ENCODE results near the gene LACRT.
"Not testable (repeated sequence)": the region's sequence is repeated elsewhere in the genome, so short reads cannot be mapped to it uniquely, and the experiment has no call there.

The LACRT gene, protein sequence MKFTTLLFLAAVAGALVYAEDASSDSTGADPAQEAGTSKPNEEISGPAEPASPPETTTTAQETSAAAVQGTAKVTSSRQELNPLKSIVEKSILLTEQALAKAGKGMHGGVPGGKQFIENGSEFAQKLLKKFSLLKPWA

DNA sequence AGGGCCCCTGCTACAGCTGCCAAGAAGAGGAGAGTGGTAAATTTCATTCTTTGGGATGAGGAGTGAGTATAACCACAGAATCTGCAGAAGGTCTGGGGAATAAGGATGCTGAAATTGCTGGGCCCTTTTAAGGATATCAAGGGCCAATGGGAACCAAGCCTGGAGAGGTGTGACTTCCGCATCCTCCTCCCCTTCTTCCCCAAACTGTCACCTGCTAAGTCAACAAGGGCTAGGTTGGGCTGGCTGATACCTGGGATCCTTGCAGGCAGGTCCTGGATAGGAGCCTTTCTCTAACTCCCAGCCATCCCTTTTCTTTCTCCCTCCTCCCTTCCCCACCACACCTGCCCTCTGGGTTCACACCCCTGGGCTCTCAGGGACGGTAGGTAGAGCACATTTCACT is at the start of gene LACRT:
Gene LACRT (minus strand): TSS at position 101 of the 400 bp plus-strand sequence. CDS start 54 bp downstream, at position 47.
- no peak for DNase-seq (ENCODE audit: low read depth)

DNA sequence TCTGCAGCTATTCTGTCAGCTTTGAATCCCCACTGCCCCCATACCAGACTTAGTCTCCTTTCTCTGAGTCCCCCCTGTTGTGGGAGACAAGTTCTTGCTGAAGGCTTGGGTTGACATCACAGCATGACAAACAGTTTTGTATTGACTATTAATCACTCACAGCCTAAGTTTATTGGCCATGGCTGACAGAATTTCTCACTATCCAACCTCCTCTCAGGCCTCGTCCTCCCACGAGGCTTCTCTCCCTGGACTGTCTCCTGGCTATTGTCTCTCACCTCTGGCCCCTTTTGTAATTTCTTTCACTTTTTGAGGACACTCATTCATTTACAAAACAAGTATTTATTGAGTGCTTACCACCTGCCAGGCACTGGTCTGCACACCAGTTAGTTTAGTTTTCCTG is 48.7 kb upstream of the LACRT start:
- DNase-seq (ENCODE audit: low read depth): no peak

DNA sequence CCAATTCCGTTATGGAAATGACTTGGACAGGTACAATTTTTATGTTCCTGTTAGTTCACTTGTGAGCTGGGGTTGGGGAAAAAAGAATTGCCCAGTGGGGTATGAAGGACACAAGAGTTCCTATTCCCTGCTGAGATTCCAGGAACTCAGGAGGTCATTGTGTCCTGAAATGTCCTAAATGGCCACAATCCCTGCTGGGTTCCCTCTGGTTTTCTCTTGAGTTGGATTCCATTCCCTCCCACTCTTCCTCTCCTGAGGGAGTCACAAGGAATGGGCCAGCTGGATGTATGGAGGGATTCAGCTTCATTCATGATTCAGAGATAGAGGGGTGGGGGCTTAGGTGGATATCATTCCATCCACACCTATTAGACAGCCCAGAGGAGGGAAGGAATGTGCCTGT is 48.0 kb upstream of the LACRT start:
- no peak for DNase-seq (ENCODE audit: low read depth)

DNA sequence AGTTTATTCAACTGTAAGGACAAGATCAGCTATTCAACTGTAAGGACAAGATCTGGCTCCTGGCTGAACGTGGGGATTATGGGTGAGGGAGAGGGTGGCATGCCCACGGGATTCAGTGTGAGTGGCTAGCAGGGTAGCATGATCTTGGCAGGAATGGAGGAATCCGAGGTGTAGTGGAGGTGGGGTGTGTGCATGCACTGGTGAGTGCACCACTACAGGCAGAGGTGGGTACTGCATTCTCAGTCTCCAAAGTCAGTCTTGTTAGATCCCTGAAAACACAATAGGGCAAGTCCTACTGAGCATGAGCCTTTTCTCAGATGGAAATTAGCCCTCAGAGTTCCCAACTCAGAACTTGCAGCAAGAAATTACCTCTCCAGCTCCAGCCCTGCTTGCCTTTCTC is 45.7 kb upstream of the LACRT start:
- peak; percentile 36 for DNase-seq (ENCODE audit: low read depth)

DNA sequence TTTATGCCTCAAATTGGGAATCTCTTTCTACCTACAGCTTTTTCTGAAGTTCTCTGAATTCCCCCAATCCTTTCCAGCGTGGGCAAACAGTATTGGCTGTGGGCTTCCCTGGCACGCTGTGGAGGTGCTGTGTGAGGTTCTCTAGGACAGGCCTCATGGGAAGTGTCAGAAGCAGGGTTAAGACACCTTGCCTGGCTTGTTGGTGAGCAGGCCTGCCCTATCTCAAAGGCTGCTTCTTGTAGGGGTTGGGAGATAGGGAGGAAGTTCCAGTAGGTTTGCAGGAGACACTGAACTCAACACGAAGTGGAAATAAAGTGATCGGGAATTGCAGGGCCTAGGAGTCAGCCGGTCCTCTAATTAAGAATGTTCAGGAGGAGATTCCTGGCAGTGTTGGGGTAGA is 43.4 kb upstream of the LACRT start:
- no peak for DNase-seq (ENCODE audit: low read depth)

DNA sequence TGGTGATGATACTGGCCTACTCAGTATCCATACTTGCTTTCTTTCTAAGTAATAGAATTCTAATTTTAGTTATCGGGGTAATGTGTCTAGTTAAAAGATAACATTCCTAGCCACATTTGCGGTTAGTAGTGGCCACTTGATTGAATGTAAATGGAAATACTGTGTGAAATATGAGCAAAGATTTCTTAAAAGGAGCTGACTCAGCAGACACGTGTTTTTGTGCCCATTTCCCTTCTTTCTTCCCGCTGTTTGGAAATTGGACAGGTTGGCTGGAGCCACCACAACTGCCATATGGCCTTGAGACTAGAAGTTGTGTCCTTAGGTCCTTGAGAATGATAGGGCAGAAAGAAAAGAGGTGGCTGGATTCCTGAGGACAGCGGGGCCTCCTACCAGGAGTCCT is 33.2 kb upstream of the LACRT start:
- DNase-seq (ENCODE audit: low read depth): no peak

DNA sequence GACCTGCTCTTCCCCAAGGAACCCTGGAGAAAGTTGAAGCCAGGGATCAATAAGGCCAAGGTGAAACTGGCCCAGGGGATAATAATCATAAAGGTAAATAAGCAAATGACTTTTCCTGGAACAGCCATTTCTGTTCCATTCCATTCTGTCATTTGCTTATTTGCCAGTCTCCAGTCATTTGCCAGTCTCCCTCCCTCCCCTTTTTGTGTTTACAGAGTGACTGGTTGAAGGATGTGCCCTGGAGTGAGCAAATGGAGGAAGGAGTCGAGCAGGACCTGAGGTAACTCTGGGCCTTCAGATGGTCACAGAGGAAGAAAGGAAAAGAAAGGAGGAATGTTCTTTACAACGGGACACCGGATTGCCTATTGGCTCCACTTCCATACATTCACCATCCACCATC is 31.3 kb upstream of the LACRT start:
- no peak for DNase-seq (ENCODE audit: low read depth)

DNA sequence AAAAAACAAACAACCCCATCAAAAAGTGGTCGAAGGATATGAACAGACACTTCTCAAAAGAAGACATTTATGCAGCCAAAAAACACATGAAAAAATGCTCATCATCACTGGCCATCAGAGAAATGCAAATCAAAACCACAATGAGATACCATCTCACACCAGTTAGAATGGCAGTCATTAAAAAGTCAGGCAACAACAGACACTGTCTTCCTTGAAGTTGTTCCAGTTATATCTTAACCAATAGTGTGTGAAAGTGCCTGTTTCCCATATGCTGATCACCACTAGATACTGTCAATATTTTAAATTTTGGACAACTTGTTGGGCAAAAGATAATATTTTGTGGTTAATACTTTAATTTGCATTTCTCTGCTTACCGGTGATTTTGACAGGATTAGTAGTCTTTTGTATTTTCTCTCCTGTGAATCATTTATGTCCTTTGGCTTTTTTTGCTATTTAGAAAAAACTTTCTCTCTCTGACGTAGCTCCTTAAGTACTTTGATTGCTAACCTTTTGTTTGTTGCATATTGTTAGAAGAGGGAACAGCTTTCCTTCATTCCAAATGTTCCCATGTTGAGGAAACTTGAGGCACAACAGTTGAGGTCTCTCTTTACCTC is 30.4 kb upstream of the LACRT start:
- DNase-seq (ENCODE audit: low read depth): not testable (repeated sequence)

DNA sequence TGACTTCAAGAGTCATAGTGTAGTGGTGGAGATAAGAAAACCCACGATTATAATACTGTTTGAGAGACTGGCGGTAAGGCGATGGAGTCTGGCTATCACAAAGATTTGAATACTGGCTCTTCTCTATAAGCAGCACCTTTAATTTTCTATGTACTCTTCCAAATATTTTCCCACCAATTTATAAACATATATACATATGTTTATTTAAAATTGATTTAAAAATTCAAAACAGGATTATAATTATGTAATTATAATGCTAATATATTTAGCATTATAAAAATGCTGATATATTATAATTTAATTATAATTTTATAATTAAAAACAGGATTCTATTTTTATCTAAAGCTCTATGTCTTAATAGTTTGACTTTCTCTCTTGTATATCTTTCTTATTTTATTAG is 28.9 kb upstream of the LACRT start:
- DNase-seq (ENCODE audit: low read depth): no peak

DNA sequence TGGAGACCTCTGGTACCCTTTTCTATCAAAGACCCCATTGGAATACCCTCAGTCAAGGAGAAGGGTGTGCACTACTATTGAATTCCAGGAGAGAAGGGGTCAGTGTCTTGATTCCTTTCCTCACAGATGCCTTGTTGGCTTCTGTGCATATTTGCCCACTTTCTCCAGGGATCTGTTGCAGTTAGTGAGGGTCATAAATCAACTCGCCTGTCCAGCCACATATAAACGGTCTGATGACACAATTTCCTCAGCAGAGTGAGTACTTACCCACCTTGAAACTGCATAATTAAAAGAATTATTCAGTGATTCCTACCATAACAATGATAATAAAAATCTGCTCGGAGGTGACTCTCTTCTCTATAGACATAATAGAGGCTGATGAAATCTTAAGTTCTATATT is 27.3 kb upstream of the LACRT start:
- no peak for DNase-seq (ENCODE audit: low read depth)

DNA sequence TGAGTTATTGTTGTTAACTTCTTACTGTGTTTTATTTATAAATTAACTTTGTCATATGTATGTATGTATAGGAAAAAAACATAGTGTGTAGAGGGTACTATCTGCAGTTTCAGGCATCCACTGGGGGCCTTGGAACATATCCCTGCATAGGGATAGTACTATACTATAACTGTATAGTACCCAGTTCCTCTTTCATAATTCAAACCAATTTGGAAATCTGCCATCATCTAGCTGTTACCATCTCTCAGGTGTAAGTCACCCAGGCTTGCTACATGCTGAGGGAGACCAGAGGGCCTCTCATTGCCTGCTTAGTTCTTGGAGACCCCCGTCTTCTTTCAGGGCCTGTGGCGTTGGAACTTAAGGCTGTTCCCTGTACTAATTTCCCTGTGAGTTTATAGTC is 26.4 kb upstream of the LACRT start:
- DNase-seq (ENCODE audit: low read depth): no peak

DNA sequence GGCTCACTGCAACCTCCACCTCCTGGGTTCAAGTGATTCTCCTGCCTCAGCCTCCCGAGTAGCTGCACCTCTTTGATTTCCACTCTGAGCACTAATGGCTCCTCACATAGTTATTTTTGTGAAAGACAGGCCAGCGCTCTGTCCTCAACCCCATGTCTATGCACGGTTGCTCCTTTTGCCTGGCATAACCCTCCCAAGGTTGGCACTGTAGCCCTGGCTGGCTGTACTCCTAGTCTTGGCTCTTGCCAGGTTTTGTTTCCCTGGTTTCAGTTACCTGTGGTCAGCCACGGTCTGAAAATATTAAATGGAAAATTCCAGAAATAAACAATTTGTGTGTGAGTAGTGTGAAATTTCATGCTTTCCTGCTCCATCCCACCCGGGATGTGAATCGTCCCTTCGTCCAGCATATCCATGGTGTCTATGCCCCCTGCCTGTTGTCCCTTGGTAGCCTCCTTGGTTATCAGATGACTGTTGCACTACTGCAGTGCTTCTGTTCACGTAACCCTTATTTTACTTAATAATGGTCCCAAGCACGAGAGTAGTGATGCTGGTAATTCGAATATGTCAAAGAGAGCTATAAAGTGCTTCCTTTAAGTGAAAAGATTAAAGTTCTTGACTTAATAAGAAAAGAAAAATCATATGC is 25.7 kb upstream of the LACRT start:
- no peak for DNase-seq (ENCODE audit: low read depth)

DNA sequence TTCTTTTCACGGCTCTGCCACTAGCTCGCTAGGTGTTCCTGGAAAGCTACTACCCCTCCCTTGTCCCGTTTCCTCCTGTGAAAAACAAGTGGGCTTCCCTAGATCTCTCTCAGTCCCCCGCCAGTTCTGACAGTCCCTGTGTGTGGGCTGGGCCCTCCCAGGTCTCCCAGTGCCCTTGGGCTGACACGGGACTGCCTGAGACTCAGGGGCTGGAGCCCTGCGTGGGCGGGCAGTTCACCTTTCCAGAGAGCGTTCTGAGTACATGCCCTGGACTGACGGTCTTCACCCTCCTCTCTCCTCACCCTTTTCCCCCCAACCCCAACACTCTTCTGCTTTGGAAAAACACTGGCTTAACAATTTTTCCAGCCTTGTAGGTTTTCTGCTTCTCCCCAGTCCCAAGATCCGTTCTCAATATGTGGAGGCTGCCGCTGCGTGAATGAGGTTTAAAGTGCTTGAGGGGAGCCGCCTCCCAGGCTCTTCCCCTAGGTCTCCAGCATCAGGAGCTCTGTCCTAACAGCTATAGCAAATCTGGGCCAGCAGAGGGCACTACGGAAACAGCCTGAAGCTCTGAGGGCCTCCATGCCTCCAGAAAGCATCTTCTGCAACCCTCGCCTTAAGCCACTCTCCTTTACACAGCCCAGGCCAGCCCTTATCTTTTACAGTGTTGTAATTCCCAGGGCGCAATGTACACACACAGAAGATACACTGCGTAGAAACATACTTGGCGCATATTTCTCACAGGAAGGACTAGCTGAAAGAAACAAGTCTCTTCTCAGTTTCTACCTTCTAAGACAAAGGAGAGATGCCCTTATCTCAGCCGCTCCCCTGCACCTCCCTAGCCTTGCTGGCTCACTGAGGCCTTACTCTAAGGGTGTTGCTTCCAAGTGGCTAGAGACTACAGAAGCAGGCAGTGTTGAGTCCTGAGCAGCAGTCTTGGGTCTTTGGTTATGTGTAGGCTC is 23.9 kb upstream of the LACRT start:
- DNase-seq (ENCODE audit: low read depth): peak; percentile 46

DNA sequence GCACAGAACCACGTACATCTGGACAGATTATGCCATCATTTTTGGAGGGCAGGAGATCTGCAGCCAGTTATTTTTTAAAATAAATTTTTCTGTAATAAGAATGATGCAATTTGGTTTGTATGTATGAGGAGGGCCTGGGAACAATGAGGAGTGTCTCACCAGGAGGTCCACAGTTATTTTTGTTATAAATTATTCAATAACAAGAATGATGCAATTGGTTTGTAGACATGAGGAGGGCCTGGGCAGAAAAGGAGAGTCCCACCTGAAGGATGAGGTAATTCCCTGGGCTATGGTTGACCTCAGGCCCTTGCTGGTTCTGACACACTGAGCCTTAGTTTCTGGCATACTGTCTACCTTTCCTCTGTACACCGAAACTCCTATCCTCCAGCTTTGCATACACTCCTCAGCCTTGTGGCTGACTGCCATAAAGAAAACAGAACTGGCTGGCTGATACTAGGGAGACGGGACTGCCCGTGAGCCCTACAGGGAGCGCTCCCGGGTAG is 22.5 kb upstream of the LACRT start:
- DNase-seq (ENCODE audit: low read depth): no peak

DNA sequence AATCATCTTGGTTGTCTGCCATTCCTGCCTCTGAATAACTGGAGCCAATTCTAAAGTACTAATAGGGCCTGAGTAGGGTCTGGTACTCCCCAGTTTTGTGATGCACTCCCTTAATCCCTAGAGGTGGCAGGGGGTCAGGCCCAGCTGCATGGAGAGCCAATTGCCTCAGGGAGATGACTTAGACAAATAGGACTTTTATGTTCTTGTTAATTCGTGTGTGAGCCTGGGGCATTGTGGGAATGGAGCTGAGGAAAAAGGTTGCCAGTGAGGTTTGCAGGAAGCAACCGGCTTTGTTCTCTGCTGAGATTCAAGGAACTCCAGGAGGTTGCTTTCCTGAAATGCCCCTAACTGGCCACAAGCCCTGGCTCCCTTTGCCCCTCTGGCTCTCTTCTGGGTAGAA is 20.2 kb upstream of the LACRT start:
- DNase-seq (ENCODE audit: low read depth): no peak

DNA sequence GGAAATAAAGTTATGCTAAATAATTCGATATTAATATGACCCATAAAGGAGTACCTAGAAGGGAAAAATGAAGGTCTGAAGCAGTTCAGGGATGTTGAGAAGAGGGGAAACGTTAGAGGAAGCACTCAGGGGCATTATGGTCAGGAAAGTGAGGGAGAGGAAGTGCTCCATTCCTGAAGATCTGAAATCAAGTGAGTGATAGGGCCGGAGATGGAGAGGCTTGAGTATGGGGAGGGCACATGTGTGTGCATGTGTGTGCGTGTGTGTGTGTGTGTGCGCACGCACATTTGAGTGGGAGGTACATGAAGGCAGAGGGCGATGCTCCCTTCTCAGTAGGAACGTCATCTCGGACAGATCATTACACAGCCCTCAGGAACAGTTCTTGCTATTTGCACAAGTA is 18.3 kb upstream of the LACRT start:
- DNase-seq (ENCODE audit: low read depth): no peak

DNA sequence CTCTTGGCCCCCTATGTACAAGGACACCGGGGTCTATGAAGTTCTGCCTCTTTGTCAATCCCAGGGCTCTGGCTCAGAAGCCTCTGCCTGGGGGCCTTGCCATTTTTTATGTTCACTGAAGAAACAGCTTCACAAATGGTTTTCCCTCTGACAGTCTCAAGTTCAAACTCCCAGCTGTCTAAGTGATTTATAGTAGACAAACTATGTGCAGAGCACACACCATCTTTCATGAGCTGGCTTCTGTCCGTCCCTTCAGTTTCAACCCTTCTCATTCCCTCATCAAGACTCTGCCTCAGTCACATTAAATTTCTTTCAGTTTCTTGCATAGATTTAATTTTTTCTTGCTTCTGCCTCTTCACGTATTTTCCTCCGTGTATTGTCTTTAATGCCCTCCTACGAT is 16.2 kb upstream of the LACRT start:
- DNase-seq (ENCODE audit: low read depth): no peak

DNA sequence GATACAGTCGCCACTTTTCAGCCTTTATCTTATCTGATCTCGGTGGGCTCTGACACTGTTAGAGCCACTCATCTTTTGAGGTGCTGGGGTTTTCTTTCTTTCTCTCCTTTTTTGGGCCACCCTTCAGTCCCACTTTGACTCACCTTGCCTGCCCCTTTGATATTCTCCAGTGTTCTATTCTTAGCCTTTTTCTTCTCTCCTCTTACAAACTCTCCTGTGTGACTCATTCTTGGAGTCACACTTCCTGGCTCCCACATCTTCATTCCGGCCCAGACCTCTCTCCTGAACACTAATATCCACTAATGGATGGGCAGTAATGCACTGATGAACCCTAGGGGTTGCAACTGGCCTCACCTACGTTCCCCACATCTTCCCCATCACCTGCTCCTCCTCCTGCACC is 15.7 kb upstream of the LACRT start:
- DNase-seq (ENCODE audit: low read depth): peak; percentile 3

DNA sequence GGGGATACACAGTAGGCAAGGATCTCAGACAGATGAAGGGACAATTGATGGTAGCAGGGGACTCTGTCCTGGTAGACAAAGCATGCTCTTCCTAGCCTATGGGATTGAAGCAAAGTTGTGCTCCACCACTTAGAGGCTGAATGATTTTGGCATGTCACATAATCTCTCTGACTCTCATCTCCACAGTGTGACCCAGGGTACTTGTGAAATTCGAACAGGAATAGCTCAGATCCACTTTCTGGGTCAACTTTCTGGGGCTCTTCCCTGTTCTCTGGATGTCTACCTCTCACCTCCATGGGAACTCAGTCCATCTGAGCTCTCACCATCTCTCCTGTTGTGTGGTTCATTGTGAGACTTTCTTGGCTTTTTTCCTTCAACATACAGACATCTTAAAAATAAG is 15.1 kb upstream of the LACRT start:
- DNase-seq (ENCODE audit: low read depth): no peak

DNA sequence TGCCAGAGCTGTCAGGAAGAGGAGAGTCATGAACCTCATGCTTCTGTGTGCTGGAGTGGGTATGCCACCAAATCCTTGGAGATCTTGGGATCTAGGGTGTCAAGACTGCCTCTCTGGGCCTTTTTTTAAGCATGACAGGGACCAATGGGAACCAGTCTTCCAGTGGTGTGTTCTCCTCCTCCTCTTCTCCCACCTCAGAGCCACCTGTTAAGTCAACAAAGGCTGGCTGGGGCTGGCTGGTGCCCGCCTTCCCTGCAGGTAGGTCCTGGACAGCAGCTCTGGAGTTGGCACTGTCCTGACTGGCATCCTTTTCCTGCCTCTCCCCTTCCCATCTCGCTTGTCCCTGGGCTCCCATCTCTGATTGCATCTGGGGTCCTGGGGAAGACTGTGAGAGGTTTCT is 13.6 kb upstream of the LACRT start, which contains the start of gene DCD:
Gene DCD (minus strand): TSS at position 101 of the 400 bp plus-strand sequence. CDS start 62 bp downstream, at position 39.
- no peak for DNase-seq (ENCODE audit: low read depth)

DNA sequence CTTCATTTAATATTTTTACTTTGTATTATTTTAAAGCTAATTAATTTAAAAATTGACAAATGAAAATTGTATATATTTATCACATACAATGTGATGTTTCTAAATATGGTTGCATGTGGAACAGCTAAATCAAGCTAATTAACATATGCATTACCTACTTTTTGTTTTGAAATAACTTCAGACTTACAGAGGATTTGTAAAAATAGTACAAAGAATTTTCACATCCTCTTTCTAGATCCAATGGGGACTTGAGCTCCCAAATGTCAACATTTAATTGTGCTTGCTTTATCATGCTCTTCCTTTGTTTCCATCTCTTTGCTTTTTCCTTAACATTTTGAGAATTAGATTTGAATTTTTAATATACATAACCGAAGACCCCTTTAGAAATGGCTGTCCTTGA is 6.9 kb upstream of the LACRT start:
- no peak for DNase-seq (ENCODE audit: low read depth)

DNA sequence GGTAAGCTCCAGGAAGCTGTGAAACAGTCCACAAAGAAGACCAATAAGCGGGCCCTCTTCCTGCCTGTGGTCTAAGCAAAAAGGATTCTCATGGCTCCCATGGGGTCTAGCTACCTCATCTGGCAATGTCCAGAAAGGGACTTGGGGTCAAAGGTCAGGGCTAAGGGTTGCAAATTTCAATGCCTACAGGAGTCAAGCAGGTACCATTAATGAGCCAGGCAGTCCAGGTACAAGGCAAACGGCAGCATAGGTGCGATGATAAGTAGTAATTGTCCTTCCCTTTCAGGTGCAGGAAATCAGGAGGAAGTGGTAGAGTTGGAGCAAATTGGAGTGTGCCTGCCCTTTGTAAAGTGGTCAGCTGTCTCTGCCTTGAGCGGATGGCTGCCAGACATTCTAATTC is 6.4 kb upstream of the LACRT start:
- no peak for DNase-seq (ENCODE audit: low read depth)
